KOPT-K1 (cell line): Measurements from ENCODE around the gene ZNF814.
A peak's percentile ranks its signal among the peaks of the same experiment; 100 is the strongest.
"Not testable (repeated sequence)": the region's sequence is repeated elsewhere in the genome, so short reads cannot be mapped to it uniquely, and the experiment has no call there.

Experiments used
- H3K27ac ChIP-seq: fragments of 200-600 bp; sonication (generic); 2 replicates; pipeline ENCODE4 v1.5.1; 2016; ENCODE audit warnings: antibody characterized with exemption, mild to moderate bottlenecking, low read depth, low read length; ENCODE audit not compliant: poor library complexity, severe bottlenecking
- H3K36me3 ChIP-seq: fragments of 200-600 bp; sonication (generic); 2 replicates; pipeline ENCODE4 v1.5.1; 2017; ENCODE audit warnings: antibody characterized with exemption, mild to moderate bottlenecking, low read length, moderate library complexity; ENCODE audit not compliant: insufficient read depth
- H3K9me3 ChIP-seq: fragments of 200-600 bp; sonication (generic); 2 replicates; pipeline ENCODE4 v1.5.1; 2017; ENCODE audit warnings: antibody characterized with exemption, low read length, mild to moderate bottlenecking; ENCODE audit not compliant: insufficient read depth, poor library complexity, severe bottlenecking

ZNF814 gene

DNA sequence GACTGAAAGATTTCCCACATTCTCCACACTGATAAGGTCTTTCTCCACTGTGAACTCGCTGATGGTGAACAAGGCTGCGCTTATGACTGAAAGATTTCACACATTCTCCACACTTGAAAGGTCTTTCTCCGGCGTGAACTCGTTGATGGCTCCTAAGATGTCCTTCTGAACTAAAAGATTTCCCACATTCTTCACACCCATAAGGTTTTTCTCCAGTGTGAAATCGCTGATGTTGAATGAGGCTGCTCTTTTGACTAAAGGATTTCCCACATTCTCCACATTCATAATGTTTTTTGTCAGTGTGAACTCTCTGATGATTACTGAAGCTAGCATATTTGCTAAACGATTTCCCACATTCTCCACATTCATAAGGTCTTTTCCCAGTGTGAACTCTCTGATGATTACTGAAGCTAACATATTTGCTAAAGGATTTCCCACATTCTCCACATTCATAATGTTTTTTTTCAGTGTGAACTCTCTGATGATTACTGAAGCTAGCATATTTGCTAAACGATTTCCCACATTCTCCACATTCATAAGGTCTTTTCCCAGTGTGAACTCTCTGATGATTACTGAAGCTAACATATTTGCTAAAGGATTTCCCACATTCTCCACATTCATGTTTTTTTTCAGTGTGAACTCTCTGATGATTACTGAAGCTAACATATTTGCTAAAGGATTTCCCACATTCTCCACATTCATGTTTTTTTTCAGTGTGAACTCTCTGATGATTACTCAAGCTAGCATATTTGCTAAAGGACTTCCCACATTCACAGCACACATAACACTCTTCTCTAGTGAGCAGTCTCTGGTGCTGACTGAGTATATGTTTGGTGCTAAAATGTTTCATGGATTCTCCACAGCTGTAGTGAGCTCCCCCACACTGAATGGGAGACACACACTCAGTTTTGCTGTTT is 14.7 kb downstream of the ZNF814 start:
- H3K36me3 ChIP-seq = peaks cover 94% of the 10 kb centered on the region
- peaks cover 92% of the 10 kb centered on the region for H3K9me3 ChIP-seq
- not testable (repeated sequence) for H3K27ac ChIP-seq

GRCh38 chr19:57872450-57872849 is 16.4 kb downstream of the ZNF814 start:
- Histone ChIP-seq H3K27ac (no peak overlapping the region), H3K36me3 (peaks cover 97% of the 10 kb centered on the region), H3K9me3 (peaks cover 81% of the 10 kb centered on the region)

DNA sequence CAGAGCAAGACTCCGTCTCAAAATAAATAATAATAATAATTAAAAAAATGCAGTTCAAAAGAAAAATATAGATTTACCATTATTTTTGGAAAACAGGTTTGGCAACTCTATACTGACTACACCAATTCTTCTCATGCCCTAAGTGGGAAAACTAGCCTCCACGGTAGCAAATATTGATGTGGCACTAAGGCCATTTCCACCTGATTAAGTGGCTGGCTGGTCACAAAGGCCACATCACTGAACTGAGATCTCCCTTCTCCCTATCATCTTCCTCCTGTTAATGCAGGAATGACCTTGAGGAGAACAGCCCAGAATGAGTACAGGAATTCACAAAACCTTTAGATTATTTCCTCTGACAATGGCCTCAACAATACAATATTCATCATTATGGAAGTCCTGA is 18.6 kb downstream of the ZNF814 start:
- Histone ChIP-seq H3K9me3 (peaks cover 59% of the 10 kb centered on the region), H3K27ac (no peak overlapping the region), H3K36me3 (peaks cover 97% of the 10 kb centered on the region)

DNA sequence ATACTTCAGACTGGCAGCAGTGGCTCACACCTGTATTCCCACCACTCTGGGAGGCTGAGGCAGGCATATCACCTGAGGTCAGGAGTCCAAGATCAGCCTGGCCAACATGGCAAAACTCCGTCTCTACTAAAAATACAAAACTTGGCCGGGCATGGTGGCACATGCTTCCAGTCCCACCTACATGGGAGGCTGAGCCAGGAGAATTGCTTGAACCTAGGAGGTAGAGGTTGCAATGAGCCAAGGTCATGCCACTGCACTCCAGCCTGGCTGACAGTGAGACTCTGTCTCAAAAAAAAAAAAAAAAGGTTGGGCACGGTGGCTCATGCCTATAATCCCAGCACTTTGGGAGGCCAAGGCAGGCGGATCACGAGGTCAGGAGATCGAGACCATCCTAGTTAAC is 19.2 kb downstream of the ZNF814 start:
- not testable (repeated sequence) for H3K27ac ChIP-seq
- Histone ChIP-seq H3K36me3 (peaks cover 98% of the 10 kb centered on the region), H3K9me3 (peaks cover 53% of the 10 kb centered on the region)

GRCh38 chr19:57867868-57868492 is 20.9 kb downstream of the ZNF814 start:
- H3K9me3 ChIP-seq = peaks cover 36% of the 10 kb centered on the region
- H3K27ac ChIP-seq = no peak overlapping the region
- H3K36me3 ChIP-seq = peaks cover 95% of the 10 kb centered on the region

DNA sequence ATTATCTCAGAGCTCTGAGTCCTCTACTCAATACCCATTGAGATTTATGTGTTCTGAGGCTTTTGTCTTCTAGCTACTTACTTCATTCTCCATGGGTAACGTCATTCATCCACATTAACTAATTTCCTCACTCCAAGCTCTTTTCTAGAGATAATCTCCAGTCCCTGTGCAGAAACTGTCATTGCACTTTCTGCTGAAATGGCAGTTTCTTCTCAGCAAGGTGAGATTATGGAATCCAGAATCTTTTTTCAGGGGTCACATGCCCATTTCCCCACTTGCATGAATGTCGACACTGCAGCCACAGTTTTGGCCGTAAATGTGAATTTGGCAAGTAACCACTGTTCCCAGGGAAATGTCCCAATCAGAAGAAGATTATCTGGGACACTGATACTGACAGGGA is 26.5 kb downstream of the ZNF814 start:
- H3K36me3 ChIP-seq = peaks cover 97% of the 10 kb centered on the region
- H3K9me3 ChIP-seq, H3K27ac ChIP-seq: not testable (repeated sequence)

- not testable (repeated sequence) for H3K9me3 ChIP-seq, H3K27ac ChIP-seq
- peaks cover 74% of the 10 kb centered on the region for H3K36me3 ChIP-seq
These were observed 34.7 kb downstream of the ZNF814 start for GRCh38 chr19:57854117-57854516.

GRCh38 chr19:57851812-57852603 is 36.8 kb downstream of the ZNF814 start:
- H3K27ac ChIP-seq, H3K9me3 ChIP-seq: not testable (repeated sequence)
- H3K36me3 ChIP-seq = peaks cover 52% of the 10 kb centered on the region

GRCh38 chr19:57850553-57851017 is 38.3 kb downstream of the ZNF814 start:
- peak overlapping the region; percentile 57 for H3K27ac ChIP-seq
- H3K36me3 ChIP-seq = peaks cover 49% of the 10 kb centered on the region
- H3K9me3 ChIP-seq = no peaks in the 10 kb centered on the region

- peaks cover 49% of the 10 kb centered on the region for H3K36me3 ChIP-seq
- H3K9me3 ChIP-seq = not testable (repeated sequence)
- peak within 1 kb of the TSS; percentile 57 for H3K27ac ChIP-seq
These were observed 39.0 kb downstream of the ZNF814 start, which contains the start of gene ZNF587 for GRCh38 chr19:57849666-57850473. Gene ZNF587, plus strand, starts transcription at chr19:57849859. Its CDS starts 180 bp downstream, at chr19:57850039.

- peaks cover 52% of the 10 kb centered on the region for H3K36me3 ChIP-seq
- peak overlapping the region; percentile 57 for H3K27ac ChIP-seq
- H3K9me3 ChIP-seq = not testable (repeated sequence)
These were observed 39.6 kb downstream of the ZNF814 start for GRCh38 chr19:57849162-57849665.

GRCh38 chr19:57847164-57847563 is 41.7 kb downstream of the ZNF814 start:
- not testable (repeated sequence) for H3K9me3 ChIP-seq
- peaks cover 51% of the 10 kb centered on the region for H3K36me3 ChIP-seq

DNA sequence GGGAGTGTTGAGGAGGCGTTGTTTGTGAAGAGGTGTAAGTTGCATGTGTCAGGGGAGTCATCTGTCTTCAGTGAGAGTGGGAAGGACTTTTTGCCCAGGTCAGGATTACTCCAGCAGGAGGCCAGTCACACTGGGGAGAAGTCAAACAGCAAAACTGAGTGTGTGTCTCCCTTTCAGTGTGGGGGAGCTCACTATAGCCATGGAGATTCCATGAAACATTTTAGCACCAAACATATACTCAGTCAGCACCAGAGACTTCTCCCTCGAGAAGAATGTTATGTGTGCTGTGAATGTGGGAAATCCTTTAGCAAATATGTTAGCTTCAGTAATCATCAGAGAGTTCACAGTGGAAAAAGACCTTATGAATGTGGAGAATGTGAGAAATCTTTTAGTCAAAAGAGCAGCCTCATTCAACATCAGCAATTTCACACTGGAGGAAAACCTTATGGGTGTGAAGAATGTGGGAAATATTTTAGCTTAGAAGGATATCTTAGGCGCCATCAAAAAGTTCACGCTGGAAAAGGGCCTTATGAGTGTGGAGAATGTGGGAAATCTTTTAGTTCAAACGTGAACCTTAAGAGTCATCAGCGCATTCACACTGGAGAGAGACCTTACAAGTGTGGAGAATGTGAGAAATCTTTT is 47.6 kb downstream of the ZNF814 start:
- Histone ChIP-seq H3K27ac (no peak overlapping the region), H3K9me3 (no peaks in the 10 kb centered on the region), H3K36me3 (peaks cover 91% of the 10 kb centered on the region)

More at GRCh38 chr19:57847164-57847563, 41.7 kb downstream of the ZNF814 start:
- H3K27ac ChIP-seq = not testable (repeated sequence)
